Suprapubic skin (tissue), 4 donors: ENCODE data around the gene WHRN. TPM values are rescaled to one million over a fixed set of nuclear protein-coding genes. Genes with fewer than 3 reads are reported as not detected.

Experiments
- DNase-seq, 2 donors: peaks; one replicate each; pipeline ENCODE4 v3.0.0-alpha.2; 2019; ENCODE audit warnings: low spot score in 2 of 2
- H3K27ac ChIP-seq: fragments of 200-600 bp; sonication (generic); one replicate; pipeline ENCODE4 v1.5.1; 2019
- H3K27me3 ChIP-seq: fragments of 200-600 bp; sonication (generic); one replicate; pipeline ENCODE4 v1.5.1; 2019
- H3K36me3 ChIP-seq: fragments of 200-600 bp; sonication (generic); one replicate; pipeline ENCODE4 v1.5.1; 2019
- H3K4me1 ChIP-seq: fragments of 200-600 bp; sonication (generic); one replicate; pipeline ENCODE4 v1.5.1; 2019
- H3K4me3 ChIP-seq: fragments of 200-600 bp; sonication (generic); one replicate; pipeline ENCODE4 v1.5.1; 2019; ENCODE audit warnings: mild to moderate bottlenecking
- H3K9me3 ChIP-seq: fragments of 200-600 bp; sonication (generic); one replicate; pipeline ENCODE4 v1.5.1; 2019
- CTCF ChIP-seq, 2 donors: fragments of 200-600 bp in 1 of 2; fragments of 450-650 bp in 1 of 2; sonication (generic) in 1 of 2; IDR thresholded peaks; one replicate each; pipeline ENCODE4 v1.5.1; 2016 to 2019; ENCODE audit warnings: antibody characterized with exemption in 2 of 2, mild to moderate bottlenecking in 1 of 2, moderate library complexity in 1 of 2
- EP300 ChIP-seq: sonication (generic); formaldehyde crosslinking; IDR thresholded peaks from one replicate; pipeline ENCODE4 v1.6.1; 2017; ENCODE audit warnings: antibody characterized with exemption
- POLR2A ChIP-seq, 2 donors: fragments of 450-650 bp; IDR thresholded peaks; one replicate each; pipeline ENCODE4 v1.6.1; 2017; ENCODE audit warnings: antibody characterized with exemption in 2 of 2, mild to moderate bottlenecking in 2 of 2, moderate library complexity in 2 of 2
- POLR2AphosphoS5 ChIP-seq, 3 donors: sonication (generic); formaldehyde crosslinking; IDR thresholded peaks; one replicate each; pipeline ENCODE4 v1.6.1; 2017; ENCODE audit warnings: antibody characterized with exemption in 3 of 3
- WGBS: methylation state at CpG from one replicate; pipeline ENCODE4 v1.1.5; 2018; 5-methylcytosine and 5-hydroxymethylcytosine counted together
- total RNA-seq, 4 donors: library from RNA; depleted of rRNA; stranded (reverse); fragments of >200 nt; gene quantifications; one replicate each; pipeline ENCODE4 v1.1.0, GENCODE V29; 2016

Gene WHRN
- total RNA-seq, 4 donors from 2014 or later, result 7.7 to 25.9 (median 14.8) TPM

GRCh38 chr9:114549697-114550330 is 44.5 kb upstream of the WHRN start:
- H3K9me3 ChIP-seq, result no peaks in the 10 kb centered on the region
- H3K36me3 ChIP-seq, result no peaks in the 10 kb centered on the region
- 66% methylated on average over 9 of the region's 9 CpGs for WGBS
- H3K27ac ChIP-seq, result no peak overlapping the region
- no peak overlapping the region for H3K4me3 ChIP-seq
- H3K4me1 ChIP-seq, result peaks cover 6% of the 10 kb centered on the region
- DNase-seq, result no peak
- peaks cover 3% of the 10 kb centered on the region for H3K27me3 ChIP-seq
- TF ChIP-seq EP300 (no peak), CTCF (IDR thresholded peaks at IDR 0.05) (no peak), POLR2A (IDR thresholded peaks at IDR 0.05) (no peak), POLR2AphosphoS5 (IDR thresholded peaks at IDR 0.05) (no peak)

- DNase-seq, result no peak
- H3K27me3 ChIP-seq, result peaks cover 3% of the 10 kb centered on the region
- H3K27ac ChIP-seq, result no peak overlapping the region
- TF ChIP-seq POLR2AphosphoS5 (IDR thresholded peaks at IDR 0.05), result no peak
- no peak for TF ChIP-seq EP300
- TF ChIP-seq POLR2A (IDR thresholded peaks at IDR 0.05), result no peak
- no peak for TF ChIP-seq CTCF (IDR thresholded peaks at IDR 0.05)
- no peak overlapping the region for H3K4me3 ChIP-seq
- H3K4me1 ChIP-seq, result no peaks in the 10 kb centered on the region
- no peaks in the 10 kb centered on the region for H3K9me3 ChIP-seq
- H3K36me3 ChIP-seq, result no peaks in the 10 kb centered on the region
Observed at GRCh38 chr9:114546851-114547250, 41.6 kb upstream of the WHRN start.

- H3K9me3 ChIP-seq, result no peaks in the 10 kb centered on the region
- no peak overlapping the region for H3K27ac ChIP-seq
- H3K4me3 ChIP-seq, result no peak overlapping the region
- 68% methylated on average over 5 of the region's 5 CpGs for WGBS
- no peak for DNase-seq
- H3K4me1 ChIP-seq, result no peaks in the 10 kb centered on the region
- H3K36me3 ChIP-seq, result no peaks in the 10 kb centered on the region
- no peak for TF ChIP-seq POLR2A (IDR thresholded peaks at IDR 0.05)
- TF ChIP-seq CTCF (IDR thresholded peaks at IDR 0.05), result no peak
- no peak for TF ChIP-seq POLR2AphosphoS5 (IDR thresholded peaks at IDR 0.05)
- no peak for TF ChIP-seq EP300
- H3K27me3 ChIP-seq, result peaks cover 3% of the 10 kb centered on the region
Observed at GRCh38 chr9:114545055-114545454, 39.8 kb upstream of the WHRN start.

- Histone ChIP-seq H3K4me1 (no peaks in the 10 kb centered on the region), H3K27me3 (no peaks in the 10 kb centered on the region), H3K36me3 (no peaks in the 10 kb centered on the region), H3K27ac (no peak overlapping the region), H3K9me3 (no peaks in the 10 kb centered on the region), H3K4me3 (no peak overlapping the region)
- no peak for DNase-seq
- TF ChIP-seq POLR2A (IDR thresholded peaks at IDR 0.05) (no peak), CTCF (IDR thresholded peaks at IDR 0.05) (no peak), EP300 (no peak), POLR2AphosphoS5 (IDR thresholded peaks at IDR 0.05) (no peak)
- WGBS, result 80% methylated on average over 9 of the region's 9 CpGs
Observed at GRCh38 chr9:114539701-114540380, 34.6 kb upstream of the WHRN start.

GRCh38 chr9:114538241-114538640 is 33.0 kb upstream of the WHRN start:
- no peaks in the 10 kb centered on the region for H3K36me3 ChIP-seq
- WGBS, result 21% methylated on average over 5 of the region's 5 CpGs

More at GRCh38 chr9:114538241-114538640, 33.0 kb upstream of the WHRN start:
- Histone ChIP-seq H3K4me3 (no peak overlapping the region), H3K27me3 (no peaks in the 10 kb centered on the region), H3K9me3 (no peaks in the 10 kb centered on the region), H3K27ac (no peak overlapping the region), H3K4me1 (no peaks in the 10 kb centered on the region)
- TF ChIP-seq POLR2A (IDR thresholded peaks at IDR 0.05), result no peak
- TF ChIP-seq POLR2AphosphoS5 (IDR thresholded peaks at IDR 0.05), result no peak
- TF ChIP-seq EP300, result no peak
- peak in 1 of 2 donors; percentile 20 for TF ChIP-seq CTCF (IDR thresholded peaks at IDR 0.05)
- no peak for DNase-seq
